Ishikawa (cell line): ENCODE data around the gene C19orf33.

Source experiments
- CEBPB ChIP-seq: IDR thresholded peaks from 2 replicates; pipeline ENCODE4 v1.6.1; 2012
- CREB1 ChIP-seq: IDR thresholded peaks from 2 replicates; pipeline ENCODE4 v1.6.1; 2012; ENCODE audit warnings: low read depth
- EGR1 ChIP-seq: IDR thresholded peaks from 2 replicates; pipeline ENCODE4 v1.6.1; 2012
- EP300 ChIP-seq: IDR thresholded peaks from 2 replicates; pipeline ENCODE4 v1.6.1; 2012; ENCODE audit warnings: borderline replicate concordance
- FOXM1 ChIP-seq: IDR thresholded peaks from 2 replicates; pipeline ENCODE4 v1.6.1; 2012; ENCODE audit warnings: low read depth, borderline replicate concordance
- NFIC ChIP-seq: IDR thresholded peaks from 2 replicates; pipeline ENCODE4 v1.6.1; 2012
- RAD21 ChIP-seq: IDR thresholded peaks from 2 replicates; pipeline ENCODE4 v1.6.1; 2012; ENCODE audit warnings: low read depth
- TAF1 ChIP-seq: IDR thresholded peaks from 2 replicates; pipeline ENCODE4 v1.6.1; 2012; ENCODE audit warnings: low read depth, mild to moderate bottlenecking
- TCF12 ChIP-seq: IDR thresholded peaks from 2 replicates; pipeline ENCODE4 v1.6.1; 2012; ENCODE audit warnings: low read depth
- TEAD4 ChIP-seq: IDR thresholded peaks from 2 replicates; pipeline ENCODE4 v1.6.1; 2012
- YY1 ChIP-seq: IDR thresholded peaks from 2 replicates; pipeline ENCODE4 v1.6.1; 2012; ENCODE audit warnings: low read depth
- ZBTB7A ChIP-seq: IDR thresholded peaks from 2 replicates; pipeline ENCODE4 v1.6.1; 2012; ENCODE audit warnings: low read depth
- TF ChIP-seq, protein P1 (sequence below): IDR thresholded peaks from 2 replicates; pipeline ENCODE4 v1.6.1; 2012; ENCODE audit warnings: low read depth, mild to moderate bottlenecking
- TF ChIP-seq, protein P2 (sequence below): IDR thresholded peaks from 2 replicates; pipeline ENCODE4 v1.6.1; 2012
- TF ChIP-seq, protein P3 (sequence below): IDR thresholded peaks from 2 replicates; pipeline ENCODE4 v1.6.1; 2012

C19orf33 gene

DNA sequence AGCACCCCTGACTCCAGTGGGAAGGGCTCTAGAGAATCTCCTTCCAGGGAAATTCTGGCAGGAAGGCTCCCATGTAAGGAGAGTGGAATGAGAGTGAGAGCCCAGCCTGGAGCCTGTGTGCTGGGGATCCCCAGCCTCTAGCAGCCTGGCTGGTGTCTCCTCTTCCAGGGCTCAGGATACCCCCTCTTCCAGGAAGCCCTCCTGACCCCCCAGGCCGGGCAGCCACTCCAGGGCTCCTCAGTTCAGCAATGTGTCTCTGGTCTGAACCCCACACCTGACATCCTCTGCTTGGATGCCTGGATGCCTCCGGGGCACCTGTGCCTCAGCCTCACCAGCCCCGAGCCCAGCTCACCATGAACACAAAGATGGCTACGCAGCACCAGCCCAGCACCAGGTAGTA is 3.0 kb downstream of the C19orf33 start:
- no peak for TF ChIP-seq RAD21
- no peak for TF ChIP-seq ZBTB7A
- no peak for TF ChIP-seq EGR1

DNA sequence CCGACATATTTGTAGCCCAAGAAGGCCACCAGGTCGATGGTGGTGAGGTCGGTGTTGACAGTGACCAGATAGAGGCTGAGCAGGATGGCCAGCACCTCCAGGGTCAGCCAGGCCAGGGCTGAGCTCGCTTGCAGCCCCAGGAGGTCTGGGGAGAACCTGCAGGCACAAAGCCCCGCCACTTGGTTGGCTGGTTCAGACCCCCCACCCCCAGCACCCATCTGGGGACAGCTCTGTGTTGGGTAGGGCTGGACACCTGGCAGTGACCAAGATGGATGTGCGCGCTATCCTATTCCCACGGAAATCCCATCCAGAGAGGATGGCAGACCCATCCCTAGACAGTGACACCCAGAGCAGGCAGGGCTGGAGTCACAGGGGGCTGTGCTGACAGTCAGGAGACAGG is 3.5 kb downstream of the C19orf33 start:
- TF ChIP-seq RAD21 (no peak), ZBTB7A (no peak), EGR1 (no peak), NFIC (no peak), TCF12 (no peak), EP300 (no peak), TEAD4 (no peak), CREB1 (no peak), FOXM1 (no peak), TAF1 (no peak), CEBPB (no peak), YY1 (no peak)
- TF ChIP-seq, protein P1, sequence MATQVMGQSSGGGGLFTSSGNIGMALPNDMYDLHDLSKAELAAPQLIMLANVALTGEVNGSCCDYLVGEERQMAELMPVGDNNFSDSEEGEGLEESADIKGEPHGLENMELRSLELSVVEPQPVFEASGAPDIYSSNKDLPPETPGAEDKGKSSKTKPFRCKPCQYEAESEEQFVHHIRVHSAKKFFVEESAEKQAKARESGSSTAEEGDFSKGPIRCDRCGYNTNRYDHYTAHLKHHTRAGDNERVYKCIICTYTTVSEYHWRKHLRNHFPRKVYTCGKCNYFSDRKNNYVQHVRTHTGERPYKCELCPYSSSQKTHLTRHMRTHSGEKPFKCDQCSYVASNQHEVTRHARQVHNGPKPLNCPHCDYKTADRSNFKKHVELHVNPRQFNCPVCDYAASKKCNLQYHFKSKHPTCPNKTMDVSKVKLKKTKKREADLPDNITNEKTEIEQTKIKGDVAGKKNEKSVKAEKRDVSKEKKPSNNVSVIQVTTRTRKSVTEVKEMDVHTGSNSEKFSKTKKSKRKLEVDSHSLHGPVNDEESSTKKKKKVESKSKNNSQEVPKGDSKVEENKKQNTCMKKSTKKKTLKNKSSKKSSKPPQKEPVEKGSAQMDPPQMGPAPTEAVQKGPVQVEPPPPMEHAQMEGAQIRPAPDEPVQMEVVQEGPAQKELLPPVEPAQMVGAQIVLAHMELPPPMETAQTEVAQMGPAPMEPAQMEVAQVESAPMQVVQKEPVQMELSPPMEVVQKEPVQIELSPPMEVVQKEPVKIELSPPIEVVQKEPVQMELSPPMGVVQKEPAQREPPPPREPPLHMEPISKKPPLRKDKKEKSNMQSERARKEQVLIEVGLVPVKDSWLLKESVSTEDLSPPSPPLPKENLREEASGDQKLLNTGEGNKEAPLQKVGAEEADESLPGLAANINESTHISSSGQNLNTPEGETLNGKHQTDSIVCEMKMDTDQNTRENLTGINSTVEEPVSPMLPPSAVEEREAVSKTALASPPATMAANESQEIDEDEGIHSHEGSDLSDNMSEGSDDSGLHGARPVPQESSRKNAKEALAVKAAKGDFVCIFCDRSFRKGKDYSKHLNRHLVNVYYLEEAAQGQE: no peak
- TF ChIP-seq, protein P2, sequence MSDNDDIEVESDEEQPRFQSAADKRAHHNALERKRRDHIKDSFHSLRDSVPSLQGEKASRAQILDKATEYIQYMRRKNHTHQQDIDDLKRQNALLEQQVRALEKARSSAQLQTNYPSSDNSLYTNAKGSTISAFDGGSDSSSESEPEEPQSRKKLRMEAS: no peak

DNA sequence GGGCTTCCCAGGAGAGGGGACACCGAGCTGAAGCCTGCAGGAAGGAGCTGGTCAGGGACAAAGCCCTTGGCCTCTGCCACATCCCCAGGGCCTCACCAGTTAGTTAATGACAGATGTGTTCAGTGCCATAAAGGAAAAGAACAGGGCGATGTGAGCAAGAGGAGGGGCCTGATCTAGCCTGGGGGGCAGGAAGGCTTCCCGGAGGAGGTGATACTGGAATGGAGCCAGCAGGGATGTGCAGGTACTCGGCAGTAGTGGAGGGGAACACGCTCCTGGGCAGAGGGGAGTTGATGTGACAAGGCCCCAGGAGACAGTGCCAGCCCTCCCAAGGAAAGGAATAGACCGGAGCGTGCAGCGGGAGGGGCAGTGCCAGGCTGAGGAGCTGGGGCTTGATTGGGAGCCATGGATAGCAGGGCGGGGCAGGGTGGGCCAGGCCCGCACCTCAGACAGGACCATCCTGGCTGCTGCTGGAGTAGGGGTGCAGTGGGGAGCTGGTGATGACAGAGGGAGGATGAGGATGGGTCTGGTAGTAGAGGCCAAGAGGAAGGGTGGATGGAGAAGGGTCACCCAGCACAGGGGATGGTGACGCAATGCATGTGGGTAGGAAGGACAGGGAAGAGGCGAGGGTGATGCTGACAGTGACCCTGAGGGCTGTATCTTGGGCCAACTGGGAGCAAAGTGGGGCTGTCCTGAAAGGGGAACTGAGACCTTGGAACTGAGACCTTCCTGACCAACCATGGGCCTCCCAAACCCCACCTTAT is 4.1 kb downstream of the C19orf33 start:
- TF ChIP-seq TCF12 (no peak), YY1 (no peak), CEBPB (peak; percentile 18; the same call in 1 of the 2 replicates)
- TF ChIP-seq, protein P2: no peak

DNA sequence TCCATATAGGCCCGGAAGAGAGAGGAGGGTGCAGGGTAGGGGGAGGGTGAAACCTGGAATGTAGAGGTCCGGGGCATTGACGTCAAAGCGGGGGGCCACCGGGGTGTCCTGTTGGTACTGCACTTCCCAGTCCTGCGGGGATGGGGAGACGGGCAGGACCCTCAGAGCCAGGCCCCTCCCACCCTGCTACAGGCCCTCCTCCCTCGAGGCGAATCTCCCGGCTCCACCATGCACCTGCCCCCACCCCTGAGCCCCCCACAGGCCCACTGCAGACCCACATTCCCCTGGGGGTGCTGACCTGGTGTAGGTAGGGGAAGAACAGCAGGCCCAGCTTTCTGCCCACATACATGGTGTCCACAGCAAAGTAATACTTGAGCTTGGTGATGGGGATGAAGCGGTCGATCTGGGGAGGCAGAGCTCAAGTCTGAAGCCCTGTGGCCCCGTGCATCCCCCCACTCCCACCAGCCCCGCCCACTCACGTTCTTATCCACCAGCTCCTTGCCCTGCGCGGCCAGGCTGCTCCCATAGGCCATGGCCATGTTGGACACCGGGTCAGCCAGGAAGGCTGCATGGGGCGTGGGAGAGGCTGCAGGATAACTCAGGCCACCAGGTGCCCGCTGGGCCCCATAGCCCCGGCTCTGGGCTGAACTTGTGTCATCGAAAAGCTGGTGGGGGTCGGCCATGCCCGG is 5.0 kb downstream of the C19orf33 start:
- no peak for TF ChIP-seq YY1
- no peak for TF ChIP-seq EGR1
- TF ChIP-seq, protein P2: no peak
- TF ChIP-seq ZBTB7A: no peak
- TF ChIP-seq CREB1: no peak
- no peak for TF ChIP-seq EP300
- no peak for TF ChIP-seq CEBPB
- no peak for TF ChIP-seq NFIC
- TF ChIP-seq RAD21: no peak
- TF ChIP-seq FOXM1: no peak
- TF ChIP-seq, protein P1: no peak
- no peak for TF ChIP-seq TAF1
- no peak for TF ChIP-seq TCF12
- TF ChIP-seq TEAD4: no peak
- TF ChIP-seq, protein P3, sequence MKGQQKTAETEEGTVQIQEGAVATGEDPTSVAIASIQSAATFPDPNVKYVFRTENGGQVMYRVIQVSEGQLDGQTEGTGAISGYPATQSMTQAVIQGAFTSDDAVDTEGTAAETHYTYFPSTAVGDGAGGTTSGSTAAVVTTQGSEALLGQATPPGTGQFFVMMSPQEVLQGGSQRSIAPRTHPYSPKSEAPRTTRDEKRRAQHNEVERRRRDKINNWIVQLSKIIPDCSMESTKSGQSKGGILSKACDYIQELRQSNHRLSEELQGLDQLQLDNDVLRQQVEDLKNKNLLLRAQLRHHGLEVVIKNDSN: no peak

DNA sequence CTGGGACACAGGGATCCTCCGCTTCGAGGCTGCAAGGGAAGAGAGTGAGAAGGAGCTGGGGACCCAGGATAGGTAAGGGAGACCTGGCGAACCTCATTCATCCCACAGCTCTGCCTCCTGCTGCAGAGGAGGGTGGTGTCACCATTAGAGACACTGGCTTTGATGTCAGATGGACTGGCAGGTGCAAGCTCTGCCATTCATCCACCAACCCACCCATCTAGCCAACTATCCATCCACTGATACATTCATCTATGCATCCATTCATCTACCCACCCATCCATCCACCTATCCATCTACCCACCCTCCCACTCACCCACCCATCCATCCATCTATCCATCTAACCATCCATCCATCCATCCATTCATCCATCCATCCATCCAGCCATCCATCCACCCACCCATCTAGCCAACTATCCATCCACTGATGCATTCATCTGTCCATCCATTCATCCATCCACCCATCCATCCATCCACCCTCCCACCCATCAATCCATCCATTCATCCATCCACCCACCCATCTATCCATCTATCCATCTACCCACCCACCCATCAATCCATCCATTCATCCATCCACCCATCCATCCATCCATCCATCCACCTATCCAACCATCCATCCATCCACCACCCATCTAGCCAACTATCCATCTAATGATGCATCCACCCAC is 5.7 kb downstream of the C19orf33 start:
- no peak for TF ChIP-seq TAF1
- TF ChIP-seq EGR1: no peak
- no peak for TF ChIP-seq YY1
- TF ChIP-seq EP300: no peak

DNA sequence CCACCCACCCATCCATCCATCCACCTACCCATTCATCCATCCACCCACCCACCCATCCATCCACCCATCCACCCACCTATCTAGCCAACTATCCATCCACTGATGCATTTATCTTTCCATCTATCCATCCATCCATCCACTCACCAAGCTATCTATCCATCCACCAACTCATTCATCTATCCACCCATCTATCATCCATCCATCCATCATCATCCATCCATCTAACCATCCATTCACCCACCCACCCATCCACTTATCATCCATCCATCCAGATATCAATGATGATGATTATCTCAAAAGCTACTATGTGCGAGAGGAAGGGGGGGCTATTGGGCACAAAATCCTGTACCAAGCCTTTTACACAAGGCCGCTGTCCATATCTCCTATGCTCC is 6.2 kb downstream of the C19orf33 start:
- TF ChIP-seq, protein P1: no peak
- TF ChIP-seq CREB1 (no peak), TAF1 (no peak), FOXM1 (no peak), TCF12 (no peak), EP300 (no peak), ZBTB7A (no peak), CEBPB (no peak), NFIC (no peak), TEAD4 (no peak), RAD21 (no peak)
- TF ChIP-seq, protein P2: no peak
